A673 (cell line): Measurements from ENCODE around the gene EFR3B. TPM values are rescaled to one million over a fixed set of nuclear protein-coding genes. Genes with fewer than 3 reads are reported as not detected.
"Not testable (repeated sequence)": the region's sequence is repeated elsewhere in the genome, so short reads cannot be mapped to it uniquely, and the experiment has no call there.

Experiments
- BruUV-seq: library from RNA; stranded (reverse); fragments of 400-500 nt; replicated peaks from 2 replicates; lab custom pipeline; 2021; lab: Mats Ljungman, UMichigan
- CTCF ChIA-PET: fragments of 300-600 bp; sonication (Branson Sonifier 250); formaldehyde crosslinking; loops from one replicate; lab custom pipeline; 2022; ENCODE audit warnings: antibody characterized with exemption; lab: Charles Lee
- POLR2A ChIA-PET: fragments of 300-600 bp; sonication (Branson Sonifier 250); formaldehyde crosslinking; loops from one replicate; lab custom pipeline; 2022; ENCODE audit warnings: antibody characterized with exemption; ENCODE audit not compliant: low non-redundant PET; lab: Charles Lee
- DNase-seq: peaks from one replicate; pipeline ENCODE4 v3.0.0-alpha.2; 2015; ENCODE audit warnings: low spot score
- H3K27ac ChIP-seq: fragments of 200-600 bp; sonication (generic); 2 replicates; pipeline ENCODE4 v1.5.1; 2016; ENCODE audit warnings: mixed run types, low read depth, mild to moderate bottlenecking, mixed read lengths, antibody characterized with exemption, low read length; ENCODE audit not compliant: poor library complexity, severe bottlenecking
- H3K27me3 ChIP-seq: fragments of 200-600 bp; sonication (generic); replicated peaks from 2 replicates; pipeline ENCODE4 v1.6.1; 2017; ENCODE audit warnings: mixed run types, low read depth, mild to moderate bottlenecking, mixed read lengths, antibody characterized with exemption, low read length; ENCODE audit not compliant: insufficient read depth, poor library complexity
- H3K36me3 ChIP-seq: fragments of 200-600 bp; sonication (generic); 2 replicates; pipeline ENCODE4 v1.6.1; 2016; ENCODE audit warnings: mixed run types, mild to moderate bottlenecking, mixed read lengths, antibody characterized with exemption, low read length; ENCODE audit not compliant: insufficient read depth, poor library complexity, severe bottlenecking
- H3K4me1 ChIP-seq: fragments of 200-600 bp; sonication (generic); 2 replicates; pipeline ENCODE4 v1.6.1; 2017; ENCODE audit warnings: mixed run types, mild to moderate bottlenecking, mixed read lengths, antibody characterized with exemption, low read length; ENCODE audit not compliant: insufficient read depth, poor library complexity, severe bottlenecking
- H3K4me3 ChIP-seq: fragments of 200-600 bp; sonication (generic); 2 replicates; pipeline ENCODE4 v1.5.1; 2016; ENCODE audit warnings: low read depth, mixed run types, mild to moderate bottlenecking, mixed read lengths, low read length; ENCODE audit not compliant: poor library complexity, severe bottlenecking
- H3K9me3 ChIP-seq: fragments of 200-600 bp; sonication (generic); 2 replicates; pipeline ENCODE4 v1.6.1; 2016; ENCODE audit warnings: mixed run types, low read depth, mild to moderate bottlenecking, mixed read lengths, antibody characterized with exemption, low read length; ENCODE audit not compliant: poor library complexity, severe bottlenecking
- CTCF ChIP-seq: fragments of 300-800, 200-600 bp; sonication (generic); conservative IDR thresholded peaks from 2 replicates; pipeline ENCODE4 v1.5.1; 2017; ENCODE audit warnings: low read depth, mild to moderate bottlenecking, antibody characterized with exemption, low read length, moderate library complexity, mixed read lengths
- EZH2 ChIP-seq: fragments of 200-600 bp; sonication (generic); IDR thresholded peaks from 2 replicates; pipeline ENCODE4 v1.6.1; 2017; ENCODE audit warnings: borderline replicate concordance, low read depth, mild to moderate bottlenecking, mixed read lengths, antibody characterized with exemption, low read length; ENCODE audit not compliant: poor library complexity, severe bottlenecking
- intact Hi-C: fragments of 100-400 bp; cut with micrococcal nuclease; formaldehyde crosslinking; loops from one replicate; pipeline ENCODE4 v1.10.0; 2022; ENCODE audit not compliant: unreplicated experiment
- total RNA-seq: library from RNA; stranded (reverse); gene quantifications from 2 replicates; pipeline ENCODE4 v1.2.3, GENCODE V29; 2021

Gene EFR3B
- total RNA-seq, 1 experiment from 2014 or later, result 1.0 TPM

GRCh38 chr2:24994146-24994724 lies 47.6 kb upstream of the EFR3B start:
- Histone ChIP-seq H3K9me3 (no peaks in the 10 kb centered on the region), H3K4me3 (no peak overlapping the region), H3K4me1 (no peaks in the 10 kb centered on the region), H3K27ac (no peak overlapping the region), H3K36me3 (no peaks in the 10 kb centered on the region), H3K27me3 (peaks cover 9% of the 10 kb centered on the region)
- TF ChIP-seq EZH2, result no peak
- TF ChIP-seq CTCF, result no peak
- ChIA-PET POLR2A (no interaction called here), CTCF (no interaction called here)
- BruUV-seq, result no TSS peak
- DNase-seq, result no peak
- intact Hi-C loops, result no loop called here

GRCh38 chr2:24999097-24999496 lies 42.8 kb upstream of the EFR3B start:
- H3K36me3 ChIP-seq, H3K27ac ChIP-seq, DNase-seq, intact Hi-C loops, H3K9me3 ChIP-seq, H3K4me1 ChIP-seq, POLR2A ChIA-PET, BruUV-seq, H3K4me3 ChIP-seq, CTCF ChIA-PET, H3K27me3 ChIP-seq: not testable (repeated sequence)

GRCh38 chr2:25000036-25000435 lies 41.8 kb upstream of the EFR3B start:
- intact Hi-C loops, result no loop called here
- ChIA-PET CTCF (interaction anchor here (0.5 kb wide), 1 partner anchor 11 kb away, joined by 5 read pairs; no protein-coding TSS in a partner anchor), POLR2A (no interaction called here)
- BruUV-seq, result no TSS peak
- Histone ChIP-seq H3K27me3 (no peaks in the 10 kb centered on the region), H3K27ac (no peak overlapping the region), H3K9me3 (no peaks in the 10 kb centered on the region), H3K4me3 (no peak overlapping the region), H3K36me3 (no peaks in the 10 kb centered on the region), H3K4me1 (no peaks in the 10 kb centered on the region)
- TF ChIP-seq CTCF (no peak), EZH2 (no peak)
- no peak for DNase-seq
